Activated CD4-positive, alpha-beta T cell treated with anti-CD3 and anti-CD28 coated beads for 36 hours (primary cell): Measurements from ENCODE around the gene TEX53. TPM values are rescaled to one million over a fixed set of nuclear protein-coding genes. Genes with fewer than 3 reads are reported as not detected.

Experiments
- ATAC-seq: fragments of 200-7000 bp; cut with Tn5 transposase; one replicate; pipeline ENCODE4 v1.10.0; 2021; ENCODE audit warnings: mild to moderate bottlenecking, moderate library complexity
- CTCF ChIA-PET: fragments of 350-600 bp; sonication (Branson Sonifier 250); formaldehyde crosslinking; loops from one replicate; lab custom pipeline; 2021; ENCODE audit warnings: antibody characterized with exemption; lab: Charles Lee
- POLR2A ChIA-PET: fragments of 350-600 bp; sonication (Branson Sonifier 250); formaldehyde crosslinking; loops from one replicate; lab custom pipeline; 2021; ENCODE audit warnings: antibody characterized with exemption, inconsistent platforms; lab: Charles Lee
- DNase-seq: peaks from one replicate; pipeline ENCODE4 v3.0.0-alpha.2; 2020
- H3K27ac Mint-ChIP-seq: one replicate; pipeline ENCODE4 v1.8.0; 2021; ENCODE audit warnings: mixed read lengths
- H3K27me3 Mint-ChIP-seq: one replicate; pipeline ENCODE4 v1.8.0; 2021; ENCODE audit warnings: mixed read lengths
- H3K36me3 Mint-ChIP-seq: one replicate; pipeline ENCODE4 v1.8.0; 2021; ENCODE audit warnings: low read depth, mixed read lengths
- H3K4me1 Mint-ChIP-seq: one replicate; pipeline ENCODE4 v1.8.0; 2021; ENCODE audit warnings: mixed read lengths
- H3K4me3 Mint-ChIP-seq: one replicate; pipeline ENCODE4 v1.8.0; 2021; ENCODE audit warnings: mild to moderate bottlenecking, moderate library complexity, mixed read lengths
- H3K9me3 Mint-ChIP-seq: one replicate; pipeline ENCODE4 v1.8.0; 2021; ENCODE audit warnings: low read depth, mixed read lengths
- intact Hi-C, 2 experiments: fragments of 100-400 bp; cut with DNase I in 1 of 2; cut with micrococcal nuclease in 1 of 2; formaldehyde crosslinking; loops; one replicate each; pipeline versions ENCODE4 v1.14.2 to v1.15.1; 2022 to 2024; cut with DNase I, micrococcal nuclease
- total RNA-seq, 2 experiments: library from RNA; stranded (reverse); gene quantifications; one replicate each; pipeline ENCODE4 v1.2.3, GENCODE V29; 2021

The TEX53 gene
- total RNA-seq, 2 experiments from 2014 or later, result not detected

- H3K27ac Mint-ChIP-seq, result no peak overlapping the region
- H3K36me3 Mint-ChIP-seq, result peaks cover 16% of the 10 kb centered on the region
- no peaks in the 10 kb centered on the region for H3K9me3 Mint-ChIP-seq
- ATAC-seq (no peak), DNase-seq (no peak)
- peaks cover 25% of the 10 kb centered on the region for H3K4me1 Mint-ChIP-seq
- no peaks in the 10 kb centered on the region for H3K27me3 Mint-ChIP-seq
- ChIA-PET CTCF (interaction anchor here (0.7 to 2.0 kb wide), 2 partner anchors 46 to 109 kb away, joined by 3 to 5 read pairs; no protein-coding TSS in a partner anchor), POLR2A (no interaction called here)
- intact Hi-C loops, result no loop called here
- H3K4me3 Mint-ChIP-seq, result no peak overlapping the region
Observed at GRCh38 chr9:114607671-114608524, 49.7 kb downstream of the TEX53 start.

GRCh38 chr9:114606597-114607207 lies 50.9 kb downstream of the TEX53 start:
- POLR2A ChIA-PET, result no interaction called here
- no peak for ATAC-seq
- CTCF ChIA-PET, result interaction anchor here (0.6 to 2.0 kb wide), 3 partner anchors 19 to 118 kb away, joined by 3 to 5 read pairs (median 4); partner anchors contain the start of gene ATP6V1G1
- intact Hi-C loops, result no loop called here
- no peaks in the 10 kb centered on the region for H3K27me3 Mint-ChIP-seq
- no peak for DNase-seq
- H3K4me1 Mint-ChIP-seq, result peaks cover 16% of the 10 kb centered on the region
- H3K9me3 Mint-ChIP-seq, result peaks cover 3% of the 10 kb centered on the region
- no peak overlapping the region for H3K27ac Mint-ChIP-seq
- H3K36me3 Mint-ChIP-seq, result peaks cover 12% of the 10 kb centered on the region
- no peak overlapping the region for H3K4me3 Mint-ChIP-seq

Other genes starting within 250 kb of the TEX53 start
- gene WHRN, start 152.3 kb downstream of the TEX53 start, total RNA-seq, result 1 to 10 TPM; 1.9 to 2.0 TPM
- 10 to 100 TPM; 33.8 to 37.7 TPM for gene ATP6V1G1, start 70.0 kb downstream of the TEX53 start, total RNA-seq
- 10 to 100 TPM; 23.3 to 29.4 TPM for gene TMEM268, start 46.5 kb downstream of the TEX53 start, total RNA-seq
- under 1 TPM; 0.69 to 0.75 TPM for gene TEX48, start 24.4 kb upstream of the TEX53 start, total RNA-seq
- under 1 TPM; 0.47 to 0.50 TPM for gene TNFSF15, start 148.2 kb upstream of the TEX53 start, total RNA-seq